Osteoblast (primary cell): ENCODE data around the gene LHX6. TPM values are rescaled to one million over a fixed set of nuclear protein-coding genes. Genes with fewer than 3 reads are reported as not detected.
A peak's percentile ranks its signal among the peaks of the same experiment; 100 is the strongest.

Source experiments
- DNase-seq: peaks from one replicate; pipeline ENCODE4 v3.0.0; 2011; ENCODE audit warnings: low spot score, mixed read lengths; ENCODE audit not compliant: insufficient read length; ENCODE audit errors: missing footprints
- H2AFZ ChIP-seq: 2 replicates; pipeline ENCODE4 v1.6.0; 2011; ENCODE audit warnings: mild to moderate bottlenecking, low read length
- H3K27ac ChIP-seq: 2 replicates; pipeline ENCODE4 v1.5.1; 2011; ENCODE audit warnings: mild to moderate bottlenecking, low read depth, low read length, moderate library complexity
- H3K27me3 ChIP-seq: 2 replicates; pipeline ENCODE4 v1.6.0; 2012; ENCODE audit warnings: mild to moderate bottlenecking, control low read depth, inconsistent platforms, low read length, moderate library complexity; ENCODE audit not compliant: insufficient read depth
- H3K36me3 ChIP-seq: 2 replicates; pipeline ENCODE4 v1.5.1; 2011; ENCODE audit warnings: mild to moderate bottlenecking, low read length, control low read depth, moderate library complexity; ENCODE audit not compliant: insufficient read depth
- H3K4me1 ChIP-seq: 2 replicates; pipeline ENCODE4 v1.5.1; 2011; ENCODE audit warnings: mild to moderate bottlenecking, low read length, control low read depth, moderate library complexity; ENCODE audit not compliant: insufficient read depth
- H3K4me2 ChIP-seq: 2 replicates; pipeline ENCODE4 v1.6.0; 2011; ENCODE audit warnings: mild to moderate bottlenecking, low read length; ENCODE audit not compliant: insufficient read depth
- H3K4me3 ChIP-seq: fragments of 200-600 bp; sonication (generic); 3 replicates; pipeline ENCODE4 v1.5.1; 2012; ENCODE audit warnings: mild to moderate bottlenecking, low read length, inconsistent platforms; ENCODE audit not compliant: insufficient read depth
- H3K79me2 ChIP-seq: 2 replicates; pipeline ENCODE4 v1.6.0; 2012; ENCODE audit warnings: mild to moderate bottlenecking, low read length, control low read depth, inconsistent platforms; ENCODE audit not compliant: insufficient read depth
- H3K9me3 ChIP-seq: 2 replicates; pipeline ENCODE4 v1.5.1; 2011; ENCODE audit warnings: low read depth, low read length, control low read depth
- H4K20me1 ChIP-seq: 2 replicates; pipeline ENCODE4 v1.6.0; 2012; ENCODE audit warnings: mild to moderate bottlenecking, low read length, control low read depth; ENCODE audit not compliant: insufficient read depth
- CTCF ChIP-seq: IDR thresholded peaks from 2 replicates; pipeline ENCODE4 v1.5.1; 2011; ENCODE audit warnings: mild to moderate bottlenecking, low read depth, low read length, moderate library complexity; ENCODE audit errors: extremely low read depth
- total RNA-seq: library from RNA; depleted of rRNA; stranded (reverse); fragments of >200 nt; gene quantifications from 2 replicates; pipeline ENCODE4 v1.2.3, GENCODE V29; 2012

The LHX6 gene
- total RNA-seq, 1 donor = not detected

- Histone ChIP-seq H2AFZ (no peak overlapping the region), H3K27ac (no peak overlapping the region), H3K4me3 (no peak overlapping the region), H3K4me1 (peaks cover 29% of the 10 kb centered on the region), H3K4me2 (no peak overlapping the region), H3K36me3 (no peaks in the 10 kb centered on the region), H3K27me3 (no peaks in the 10 kb centered on the region), H4K20me1 (no peaks in the 10 kb centered on the region), H3K9me3 (no peaks in the 10 kb centered on the region), H3K79me2 (no peaks in the 10 kb centered on the region)
- DNase-seq = no peak
- TF ChIP-seq CTCF = no peak
These were observed 24.7 kb downstream of the LHX6 start for GRCh38 chr9:122204055-122204454.

- no peak for TF ChIP-seq CTCF
- no peak overlapping the region for H3K4me2 ChIP-seq
- no peaks in the 10 kb centered on the region for H3K36me3 ChIP-seq
- peaks cover 10% of the 10 kb centered on the region for H3K27me3 ChIP-seq
- H3K27ac ChIP-seq = no peak overlapping the region
- no peak overlapping the region for H3K4me3 ChIP-seq
- no peak overlapping the region for H2AFZ ChIP-seq
- no peak for DNase-seq
- no peaks in the 10 kb centered on the region for H4K20me1 ChIP-seq
- no peaks in the 10 kb centered on the region for H3K9me3 ChIP-seq
- peaks cover 29% of the 10 kb centered on the region for H3K4me1 ChIP-seq
- H3K79me2 ChIP-seq = no peaks in the 10 kb centered on the region
These were observed 26.6 kb downstream of the LHX6 start for GRCh38 chr9:122202111-122202510.

- TF ChIP-seq CTCF = no peak
- Histone ChIP-seq H3K4me2 (peak overlapping the region; percentile 1), H2AFZ (no peak overlapping the region), H3K4me3 (no peak overlapping the region), H4K20me1 (no peaks in the 10 kb centered on the region), H3K27ac (peak overlapping the region; percentile 34), H3K4me1 (peaks cover 24% of the 10 kb centered on the region), H3K9me3 (no peaks in the 10 kb centered on the region), H3K36me3 (no peaks in the 10 kb centered on the region), H3K27me3 (peaks cover 10% of the 10 kb centered on the region), H3K79me2 (no peaks in the 10 kb centered on the region)
- peak; percentile 94 for DNase-seq
These were observed 27.1 kb downstream of the LHX6 start for GRCh38 chr9:122201641-122202040.

GRCh38 chr9:122200960-122201595 is 27.7 kb downstream of the LHX6 start:
- Histone ChIP-seq H3K27ac (peak overlapping the region; percentile 34), H3K9me3 (no peaks in the 10 kb centered on the region), H2AFZ (no peak overlapping the region), H3K27me3 (peaks cover 10% of the 10 kb centered on the region), H3K79me2 (no peaks in the 10 kb centered on the region), H4K20me1 (no peaks in the 10 kb centered on the region), H3K36me3 (no peaks in the 10 kb centered on the region), H3K4me2 (peak overlapping the region; percentile 1), H3K4me1 (peaks cover 19% of the 10 kb centered on the region), H3K4me3 (no peak overlapping the region)
- DNase-seq = peak; percentile 97
- no peak for TF ChIP-seq CTCF
